Choroid plexus epithelial cell (primary cell): ENCODE measurements around the gene ARRB1.

Experiments used
- DNase-seq: peaks from one replicate; pipeline ENCODE4 v3.0.0-alpha.2; 2010; ENCODE audit warnings: low read depth
- H3K4me3 ChIP-seq: 2 replicates; pipeline ENCODE4 v1.5.1; 2011; ENCODE audit warnings: low read depth, mild to moderate bottlenecking, control low read depth, low read length, moderate library complexity
- CTCF ChIP-seq: conservative IDR thresholded peaks from 2 replicates; pipeline ENCODE4 v1.5.1; 2011; ENCODE audit warnings: low read depth, mild to moderate bottlenecking, control low read depth, inconsistent platforms, low read length, moderate library complexity

Gene ARRB1

GRCh38 chr11:75326439-75326810, 25.0 kb downstream of the ARRB1 start:
- no peak for DNase-seq
- H3K4me3 ChIP-seq: no peak overlapping the region
- TF ChIP-seq CTCF: no peak

- TF ChIP-seq CTCF: no peak
- no peak overlapping the region for H3K4me3 ChIP-seq
- peak; percentile 94 for DNase-seq
These were observed 25.6 kb downstream of the ARRB1 start for GRCh38 chr11:75325713-75326438.

GRCh38 chr11:75324740-75325139, 26.7 kb downstream of the ARRB1 start:
- H3K4me3 ChIP-seq: no peak overlapping the region
- TF ChIP-seq CTCF: no peak
- DNase-seq: no peak

GRCh38 chr11:75324189-75324588, 27.3 kb downstream of the ARRB1 start:
- H3K4me3 ChIP-seq: no peak overlapping the region
- DNase-seq: no peak
- TF ChIP-seq CTCF: no peak

GRCh38 chr11:75323609-75324008, 27.9 kb downstream of the ARRB1 start:
- no peak overlapping the region for H3K4me3 ChIP-seq
- no peak for DNase-seq
- no peak for TF ChIP-seq CTCF

DNA sequence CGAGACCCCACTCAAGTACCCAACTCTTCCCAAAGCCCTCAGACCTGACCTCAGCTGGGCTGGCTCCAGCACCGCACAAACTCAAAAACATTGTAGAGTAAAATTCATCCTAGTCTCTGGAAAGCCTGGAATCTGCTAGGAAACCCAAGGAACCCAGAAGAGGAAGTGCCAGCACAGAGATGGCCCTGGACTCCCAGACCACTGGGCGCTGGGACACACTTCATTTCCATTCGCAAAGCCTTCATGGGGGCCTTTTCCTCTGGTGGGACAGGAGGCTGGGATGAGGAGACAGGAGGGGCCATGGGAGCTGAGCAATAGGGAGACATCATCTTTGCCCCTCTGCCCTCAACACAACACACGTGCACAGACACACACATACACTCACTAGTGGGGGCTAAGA, 30.8 kb downstream of the ARRB1 start:
- no peak overlapping the region for H3K4me3 ChIP-seq
- TF ChIP-seq CTCF: no peak
- no peak for DNase-seq

GRCh38 chr11:75320046-75320618, 31.3 kb downstream of the ARRB1 start:
- no peak for TF ChIP-seq CTCF
- no peak overlapping the region for H3K4me3 ChIP-seq
- DNase-seq: no peak
